AG08395 (cell line): ENCODE results near the gene PRODH.
"Not testable (repeated sequence)": the region's sequence is repeated elsewhere in the genome, so short reads cannot be mapped to it uniquely, and the experiment has no call there.

Experiments
- DNase-seq: peaks from one replicate; pipeline ENCODE4 v3.0.0; 2012; ENCODE audit warnings: mixed read lengths, low spot score

Gene PRODH

DNA sequence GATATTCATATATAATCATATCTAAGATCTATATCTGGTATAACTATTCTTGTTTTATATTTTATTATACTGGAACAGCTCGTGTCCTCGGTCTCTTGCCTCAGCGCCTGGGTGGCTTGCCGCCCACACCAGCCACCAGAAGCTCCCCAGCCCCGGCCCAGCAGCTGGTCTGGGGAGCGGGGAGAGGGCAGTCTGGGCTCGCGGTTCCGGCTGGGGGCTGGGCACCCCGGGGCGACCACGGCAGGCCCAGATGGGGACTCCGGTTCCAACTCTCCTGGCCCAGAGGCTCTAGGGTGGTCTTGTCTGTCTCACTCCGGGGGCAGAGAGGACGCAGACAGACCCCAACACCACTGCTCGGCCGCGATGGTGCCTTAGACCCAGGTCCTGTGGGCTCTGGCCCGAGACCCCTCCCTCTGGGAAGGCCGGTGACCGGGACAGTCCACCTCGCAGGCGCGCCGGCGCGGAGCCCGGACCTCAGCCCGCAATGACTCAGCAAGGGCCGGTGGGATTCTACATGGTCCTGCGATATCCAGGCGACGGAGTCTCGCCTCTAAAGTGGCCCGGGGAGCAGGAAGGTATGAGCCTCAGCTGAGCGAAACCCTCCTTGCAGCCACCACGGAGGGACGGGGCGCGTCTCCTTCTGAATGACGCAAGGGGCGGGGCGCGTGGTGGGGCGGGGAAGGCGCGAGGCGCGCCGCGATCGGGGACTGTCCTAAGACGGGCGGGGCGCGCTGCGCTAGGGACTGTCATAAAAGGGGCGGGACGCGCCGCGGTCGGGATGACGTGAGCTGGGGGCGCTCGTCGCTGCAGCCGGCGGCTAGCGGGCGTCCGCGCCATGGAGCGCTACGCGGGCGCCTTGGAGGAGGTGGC, 30.3 kb downstream of the PRODH start, which contains the start of gene DGCR6:
TSS of gene DGCR6 (plus strand) at position 781 of the 870 bp plus-strand sequence. CDS start at position 836, 55 bp downstream.
- DNase-seq = no peak

DNA sequence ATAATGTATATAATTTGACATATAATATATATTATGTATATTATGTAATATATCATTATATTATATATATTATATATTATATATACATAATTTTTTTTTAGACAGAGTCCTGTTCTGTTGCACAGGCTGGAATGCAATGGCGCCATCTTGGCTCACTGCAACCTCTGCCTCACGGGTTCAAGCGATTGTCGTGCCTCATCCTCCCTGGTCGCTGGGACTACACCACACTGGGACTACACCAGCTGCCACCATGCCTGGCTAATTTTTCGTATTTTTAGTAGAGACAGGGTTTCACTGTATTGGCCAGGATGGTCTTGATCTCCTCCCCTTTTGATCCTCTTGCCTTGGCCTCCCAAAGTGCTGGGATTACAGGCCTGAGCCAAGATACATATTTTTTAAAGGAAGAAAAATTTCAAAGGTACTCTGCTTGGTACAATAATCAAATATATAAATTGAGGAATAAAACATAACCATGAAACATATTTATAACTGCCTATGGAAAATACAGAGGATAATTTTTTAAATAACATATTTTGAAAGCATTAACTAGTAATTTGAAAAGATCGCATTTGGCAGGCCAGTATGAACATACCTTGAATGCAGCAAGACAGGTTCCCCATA, 39.9 kb downstream of the PRODH start:
- not testable (repeated sequence) for DNase-seq

DNA sequence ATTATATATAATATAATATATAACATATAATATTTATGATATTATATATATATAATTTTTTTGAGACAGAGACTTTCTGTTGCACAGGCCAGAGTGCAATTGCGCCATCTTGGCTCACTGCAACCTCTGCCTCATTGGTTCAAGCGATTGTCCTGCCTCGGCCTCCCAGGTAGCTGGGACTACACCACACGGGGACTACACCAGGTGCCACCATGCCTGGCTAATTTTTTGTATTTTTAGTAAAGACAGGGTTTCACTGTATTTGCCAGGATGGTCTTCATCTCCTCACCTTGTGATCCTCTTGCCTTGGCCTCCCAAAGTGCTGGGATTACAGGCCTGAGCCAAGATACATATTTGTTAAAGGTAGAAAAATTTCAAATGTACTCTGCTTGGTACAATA, 42.3 kb downstream of the PRODH start:
- DNase-seq = not testable (repeated sequence)

DNA sequence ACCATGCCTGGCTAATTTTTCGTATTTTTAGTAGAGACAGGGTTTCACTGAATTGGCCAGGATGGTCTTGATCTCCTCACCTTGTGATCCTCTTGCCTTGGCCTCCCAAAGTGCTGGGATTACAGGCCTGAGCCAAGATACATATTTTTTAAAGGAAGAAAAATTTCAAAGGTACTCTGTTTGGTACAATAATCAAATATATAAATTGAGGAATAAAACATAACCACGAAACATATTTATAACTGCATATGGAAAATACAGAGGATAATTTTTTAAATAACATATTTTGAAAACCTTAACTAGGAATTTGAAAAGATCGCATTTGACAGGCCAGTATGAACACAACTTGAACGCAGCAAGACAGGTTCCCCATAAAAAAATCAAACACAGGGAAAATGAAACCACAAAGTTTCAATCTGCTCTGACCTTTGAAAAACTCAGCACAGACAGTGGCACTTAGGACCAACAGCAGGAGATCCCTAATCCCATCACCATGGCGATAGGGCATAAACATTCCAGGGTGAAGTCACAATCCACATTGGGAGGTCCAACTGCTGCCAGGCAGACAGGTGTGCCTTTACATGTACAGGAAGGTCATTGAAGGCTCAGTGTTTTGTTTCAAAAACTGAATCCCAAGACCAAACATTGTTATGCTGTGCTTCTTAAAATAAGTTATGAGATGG, 45.4 kb downstream of the PRODH start:
- DNase-seq = not testable (repeated sequence)

DNA sequence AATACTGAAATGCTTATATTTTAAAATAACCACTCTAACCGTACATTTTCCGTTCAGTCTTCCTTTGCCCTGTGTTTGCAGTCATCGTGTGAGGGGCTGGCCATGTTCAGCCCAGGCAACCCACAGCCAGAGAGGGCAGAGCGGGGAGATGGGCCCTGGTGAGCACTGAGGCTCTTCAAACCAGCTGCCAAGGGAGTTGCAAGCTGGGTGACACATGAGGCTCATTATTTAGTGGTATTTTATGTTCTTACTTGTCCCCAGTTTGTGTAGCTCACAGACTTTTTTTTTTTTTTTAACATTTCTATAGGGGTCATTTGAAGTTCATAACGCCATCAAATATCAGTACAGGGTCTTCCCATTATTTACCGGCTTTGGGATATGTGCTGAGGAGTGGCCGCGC, 48.0 kb downstream of the PRODH start:
- DNase-seq = no peak

DNA sequence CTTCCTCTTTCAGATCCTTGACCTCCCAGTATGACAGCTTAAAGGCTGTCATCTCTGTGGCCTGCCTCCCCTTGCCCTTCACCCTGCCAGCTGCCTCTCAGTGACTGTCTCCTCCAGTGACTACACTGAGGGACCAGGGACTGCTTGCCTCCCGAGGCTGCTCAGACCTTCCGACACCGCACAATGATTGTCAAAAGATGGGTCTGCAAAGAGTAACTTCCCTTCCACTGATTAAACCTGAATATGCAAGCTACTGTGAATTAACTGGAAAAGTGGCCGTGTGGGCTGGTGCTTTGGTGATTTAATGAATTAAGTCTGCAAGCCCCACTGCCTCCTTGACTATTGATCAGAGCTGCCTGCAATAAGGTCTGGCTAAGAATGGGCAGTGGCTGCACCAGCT, 51.6 kb downstream of the PRODH start:
- DNase-seq = not testable (repeated sequence)

DNA sequence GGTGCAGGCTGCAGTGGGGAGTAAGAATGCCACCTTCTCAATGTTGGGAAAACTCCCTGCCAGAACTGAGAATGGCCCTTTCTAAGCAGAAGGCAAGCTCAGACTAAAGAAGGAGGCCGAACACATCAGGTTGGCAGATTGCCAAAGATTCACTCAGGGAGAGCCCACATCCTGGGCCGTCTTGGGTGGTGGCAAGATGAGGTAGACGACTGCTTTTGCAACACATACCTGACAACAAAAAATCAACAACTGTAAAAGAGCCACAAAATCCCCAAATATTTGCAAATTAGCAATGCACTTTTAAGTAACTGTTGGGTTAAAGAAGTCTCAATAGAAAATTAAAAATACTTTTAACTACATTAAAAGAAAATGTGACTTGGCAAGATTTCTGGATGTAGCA, 54.8 kb downstream of the PRODH start:
- not testable (repeated sequence) for DNase-seq
